Calu3 (cell line): ENCODE data around the gene SIL1. TPM values are rescaled to one million over a fixed set of nuclear protein-coding genes. Genes with fewer than 3 reads are reported as not detected.

Source experiments
- BruUV-seq: library from RNA; stranded (reverse); fragments of 400-500 nt; replicated peaks from 2 replicates; lab custom pipeline; 2021; lab: Mats Ljungman, UMichigan
- CTCF ChIA-PET: fragments of 300-600 bp; sonication (Branson Sonifier 250); formaldehyde crosslinking; loops from one replicate; lab custom pipeline; 2022; ENCODE audit warnings: antibody characterized with exemption; lab: Charles Lee
- DNase-seq: peaks from one replicate; pipeline ENCODE4 v3.0.0; 2022
- H3K27ac Mint-ChIP-seq: one replicate; pipeline ENCODE4 v1.8.0; 2022; ENCODE audit warnings: mixed read lengths; ENCODE audit not compliant: unreplicated experiment
- H3K27me3 Mint-ChIP-seq: one replicate; pipeline ENCODE4 v1.8.0; 2022; ENCODE audit warnings: mixed read lengths; ENCODE audit not compliant: unreplicated experiment
- H3K36me3 Mint-ChIP-seq: one replicate; pipeline ENCODE4 v1.8.0; 2022; ENCODE audit warnings: mild to moderate bottlenecking, moderate library complexity, mixed read lengths; ENCODE audit not compliant: insufficient read depth, unreplicated experiment
- H3K4me1 Mint-ChIP-seq: one replicate; pipeline ENCODE4 v1.8.0; 2022; ENCODE audit warnings: mild to moderate bottlenecking, low read depth, mixed read lengths; ENCODE audit not compliant: unreplicated experiment
- H3K4me3 Mint-ChIP-seq: one replicate; pipeline ENCODE4 v1.8.0; 2022; ENCODE audit warnings: mild to moderate bottlenecking, low read depth, moderate library complexity, mixed read lengths; ENCODE audit not compliant: unreplicated experiment
- H3K9me3 Mint-ChIP-seq: one replicate; pipeline ENCODE4 v1.8.0; 2022; ENCODE audit warnings: low read depth, mixed read lengths; ENCODE audit not compliant: unreplicated experiment
- intact Hi-C: fragments of 100-400 bp; cut with micrococcal nuclease; formaldehyde crosslinking; loops from one replicate; pipeline ENCODE4 v1.10.0; 2022; ENCODE audit not compliant: unreplicated experiment
- total RNA-seq: library from RNA; stranded (reverse); gene quantifications from 2 replicates; pipeline ENCODE4 v1.2.3, GENCODE V29; 2022
- TF ChIP-seq, protein P1 (sequence below): fragments of 200-600 bp; IDR thresholded peaks from one replicate; pipeline ENCODE4 v1.8.0; 2022; ENCODE audit warnings: antibody characterized with exemption; ENCODE audit not compliant: unreplicated experiment

Gene SIL1
- total RNA-seq, 1 experiment from 2014 or later, result 45.8 TPM

DNA sequence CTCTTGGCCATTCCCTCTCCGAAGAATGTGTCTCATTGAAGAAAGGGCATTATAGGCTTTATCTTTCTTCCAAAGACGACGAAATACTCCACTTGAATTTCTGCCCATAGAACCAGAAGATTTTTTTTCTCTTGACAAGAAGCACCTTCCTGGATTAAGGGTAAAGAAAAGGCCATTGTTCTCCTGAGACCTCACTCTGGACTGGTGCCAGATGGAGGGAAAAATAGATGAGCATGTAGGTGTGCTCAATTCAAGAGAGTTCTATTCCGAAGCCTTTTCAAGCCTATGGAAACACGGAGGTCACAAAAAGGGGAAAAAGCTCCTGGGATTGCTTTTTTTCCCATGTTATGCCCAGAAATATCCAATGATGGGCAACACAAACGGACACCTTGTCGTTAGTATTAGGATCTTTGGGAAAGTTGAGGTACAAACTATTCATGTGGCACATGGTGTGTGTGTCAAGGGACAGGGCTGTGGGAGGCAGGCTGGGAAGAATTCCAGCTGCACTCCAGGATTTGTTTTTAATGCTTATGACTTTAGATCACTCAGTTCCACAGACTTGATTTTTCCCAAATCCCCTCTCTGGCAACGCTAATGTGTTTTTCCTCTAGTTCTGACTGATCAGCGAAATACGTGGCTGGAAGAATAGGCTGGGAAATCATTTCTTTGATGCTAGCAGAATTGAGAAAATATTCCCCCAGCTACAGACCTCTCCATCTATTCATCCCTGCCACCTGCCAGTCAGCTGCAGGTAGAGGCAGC is 89.9 kb downstream of the SIL1 start:
- TF ChIP-seq, protein P1, sequence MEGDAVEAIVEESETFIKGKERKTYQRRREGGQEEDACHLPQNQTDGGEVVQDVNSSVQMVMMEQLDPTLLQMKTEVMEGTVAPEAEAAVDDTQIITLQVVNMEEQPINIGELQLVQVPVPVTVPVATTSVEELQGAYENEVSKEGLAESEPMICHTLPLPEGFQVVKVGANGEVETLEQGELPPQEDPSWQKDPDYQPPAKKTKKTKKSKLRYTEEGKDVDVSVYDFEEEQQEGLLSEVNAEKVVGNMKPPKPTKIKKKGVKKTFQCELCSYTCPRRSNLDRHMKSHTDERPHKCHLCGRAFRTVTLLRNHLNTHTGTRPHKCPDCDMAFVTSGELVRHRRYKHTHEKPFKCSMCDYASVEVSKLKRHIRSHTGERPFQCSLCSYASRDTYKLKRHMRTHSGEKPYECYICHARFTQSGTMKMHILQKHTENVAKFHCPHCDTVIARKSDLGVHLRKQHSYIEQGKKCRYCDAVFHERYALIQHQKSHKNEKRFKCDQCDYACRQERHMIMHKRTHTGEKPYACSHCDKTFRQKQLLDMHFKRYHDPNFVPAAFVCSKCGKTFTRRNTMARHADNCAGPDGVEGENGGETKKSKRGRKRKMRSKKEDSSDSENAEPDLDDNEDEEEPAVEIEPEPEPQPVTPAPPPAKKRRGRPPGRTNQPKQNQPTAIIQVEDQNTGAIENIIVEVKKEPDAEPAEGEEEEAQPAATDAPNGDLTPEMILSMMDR, result no peak
- H3K9me3 Mint-ChIP-seq, result no peaks in the 10 kb centered on the region
- no TSS peak for BruUV-seq

DNA sequence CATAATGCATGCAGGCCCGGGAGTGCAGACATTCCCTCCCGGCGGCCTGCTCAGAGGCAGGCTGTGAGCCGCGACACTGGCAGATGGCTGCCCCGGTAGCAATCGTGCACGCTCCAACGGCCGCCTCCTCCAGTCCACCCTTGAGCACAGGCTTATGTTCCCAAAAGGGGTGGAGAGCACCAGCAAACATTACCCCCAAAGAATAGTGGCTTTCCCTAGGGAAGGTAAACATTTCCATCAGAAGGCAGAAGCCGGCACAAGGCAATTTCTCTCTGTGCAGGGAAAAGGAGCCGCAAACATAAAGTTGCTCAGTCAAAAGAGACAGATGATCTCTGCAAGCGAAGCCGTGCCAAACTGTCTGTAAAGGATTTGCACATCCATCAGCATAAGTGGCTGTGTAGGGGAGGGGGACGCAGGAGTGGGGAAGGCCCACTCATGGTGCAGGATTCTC is 92.5 kb downstream of the SIL1 start:
- CTCF ChIA-PET, result no interaction called here
- no peak for DNase-seq
- H3K27me3 Mint-ChIP-seq, result no peaks in the 10 kb centered on the region
- H3K9me3 Mint-ChIP-seq, result no peaks in the 10 kb centered on the region
- BruUV-seq, result no TSS peak
- TF ChIP-seq, protein P1, result no peak
- no peaks in the 10 kb centered on the region for H3K36me3 Mint-ChIP-seq
- no peak overlapping the region for H3K4me3 Mint-ChIP-seq
- intact Hi-C loops, result no loop called here
- no peak overlapping the region for H3K27ac Mint-ChIP-seq
- peaks cover 21% of the 10 kb centered on the region for H3K4me1 Mint-ChIP-seq

More for the DNA sequence above, 89.9 kb downstream of the SIL1 start:
- intact Hi-C loops, result no loop called here
- Mint-ChIP-seq H3K27me3 (no peaks in the 10 kb centered on the region), H3K4me3 (no peak overlapping the region), H3K36me3 (no peaks in the 10 kb centered on the region), H3K27ac (no peak overlapping the region), H3K4me1 (peaks cover 22% of the 10 kb centered on the region)
- CTCF ChIA-PET, result interaction anchor here (0.5 kb wide), 1 partner anchor 250 kb away, joined by 3 read pairs; no protein-coding TSS in a partner anchor
- DNase-seq, result peak; percentile 32

GRCh38 chr5:139104577-139105276 is 93.4 kb downstream of the SIL1 start:
- Mint-ChIP-seq H3K9me3 (no peaks in the 10 kb centered on the region), H3K27ac (no peak overlapping the region), H3K4me3 (no peak overlapping the region), H3K36me3 (no peaks in the 10 kb centered on the region), H3K4me1 (peaks cover 20% of the 10 kb centered on the region), H3K27me3 (no peaks in the 10 kb centered on the region)
- CTCF ChIA-PET, result no interaction called here
- intact Hi-C loops, result no loop called here
- no TSS peak for BruUV-seq
- DNase-seq, result no peak
- TF ChIP-seq, protein P1, result no peak

GRCh38 chr5:139103762-139104161 is 94.4 kb downstream of the SIL1 start:
- TF ChIP-seq, protein P1, result no peak
- CTCF ChIA-PET, result no interaction called here
- Mint-ChIP-seq H3K36me3 (no peaks in the 10 kb centered on the region), H3K27me3 (no peaks in the 10 kb centered on the region), H3K4me1 (peaks cover 20% of the 10 kb centered on the region), H3K27ac (no peak overlapping the region), H3K9me3 (no peaks in the 10 kb centered on the region), H3K4me3 (no peak overlapping the region)
- intact Hi-C loops, result no loop called here
- BruUV-seq, result no TSS peak
- DNase-seq, result no peak
